Measurements from ENCODE around the gene MIAT. TPM values are rescaled to one million over a fixed set of nuclear protein-coding genes. Genes with fewer than 3 reads are reported as not detected.

MIAT gene
- total RNA-seq, 1 donor from 2014 or later, result 0.53 TPM

- no peak for FAIRE-seq
- TF ChIP-seq CTCF (IDR thresholded peaks at IDR 0.05; ENCODE audit: insufficient read depth, low read length, severe bottlenecking), result no peak
- no peak overlapping the region for H3K4me3 ChIP-seq (ENCODE audit: low read depth, low read length)
Observed at GRCh38 chr22:26623984-26624383, 33.4 kb upstream of the MIAT start.

GRCh38 chr22:26624803-26625202, 32.6 kb upstream of the MIAT start:
- DNase-seq (ENCODE audit: low read depth), result no peak
- H3K4me3 ChIP-seq (ENCODE audit: low read depth, low read length), result no peak overlapping the region
- no peaks in the 10 kb centered on the region for H3K36me3 ChIP-seq (ENCODE audit: control insufficient read depth, insufficient read depth, low read length)
- peak; percentile 73 for FAIRE-seq
- TF ChIP-seq CTCF (IDR thresholded peaks at IDR 0.05; ENCODE audit: insufficient read depth, low read length, severe bottlenecking), result no peak
- no peaks in the 10 kb centered on the region for H3K27me3 ChIP-seq (ENCODE audit: control insufficient read depth, insufficient read depth, low read length)

More at GRCh38 chr22:26623984-26624383, 33.4 kb upstream of the MIAT start:
- Histone ChIP-seq H3K36me3 (ENCODE audit: control insufficient read depth, insufficient read depth, low read length) (no peaks in the 10 kb centered on the region), H3K27me3 (ENCODE audit: control insufficient read depth, insufficient read depth, low read length) (no peaks in the 10 kb centered on the region)
- no peak for DNase-seq (ENCODE audit: low read depth)

- DNase-seq (ENCODE audit: low read depth) (no peak), FAIRE-seq (no peak)
- no peak for TF ChIP-seq CTCF (IDR thresholded peaks at IDR 0.05; ENCODE audit: insufficient read depth, low read length, severe bottlenecking)
- Histone ChIP-seq H3K36me3 (ENCODE audit: control insufficient read depth, insufficient read depth, low read length) (no peaks in the 10 kb centered on the region), H3K27me3 (ENCODE audit: control insufficient read depth, insufficient read depth, low read length) (no peaks in the 10 kb centered on the region), H3K4me3 (ENCODE audit: low read depth, low read length) (no peak overlapping the region)
Observed at GRCh38 chr22:26629988-26630761, 27.2 kb upstream of the MIAT start.

- no peak for FAIRE-seq
- Histone ChIP-seq H3K4me3 (ENCODE audit: low read depth, low read length) (no peak overlapping the region), H3K27me3 (ENCODE audit: control insufficient read depth, insufficient read depth, low read length) (no peaks in the 10 kb centered on the region), H3K36me3 (ENCODE audit: control insufficient read depth, insufficient read depth, low read length) (no peaks in the 10 kb centered on the region)
- DNase-seq (ENCODE audit: low read depth), result no peak
- no peak for TF ChIP-seq CTCF (IDR thresholded peaks at IDR 0.05; ENCODE audit: insufficient read depth, low read length, severe bottlenecking)
Observed at GRCh38 chr22:26631282-26631681, 26.1 kb upstream of the MIAT start.

GRCh38 chr22:26632422-26633155, 24.8 kb upstream of the MIAT start:
- DNase-seq (ENCODE audit: low read depth) (no peak), FAIRE-seq (no peak)
- H3K4me3 ChIP-seq (ENCODE audit: low read depth, low read length), result no peak overlapping the region
- H3K27me3 ChIP-seq (ENCODE audit: control insufficient read depth, insufficient read depth, low read length), result no peaks in the 10 kb centered on the region
- H3K36me3 ChIP-seq (ENCODE audit: control insufficient read depth, insufficient read depth, low read length), result no peaks in the 10 kb centered on the region
- TF ChIP-seq CTCF (IDR thresholded peaks at IDR 0.05; ENCODE audit: insufficient read depth, low read length, severe bottlenecking), result no peak

All from bronchial epithelial cell (primary cell).